HEK293 (cell line): ENCODE measurements around the gene CD2BP2.

Experiments
- BCL11A ChIP-seq: fragments of 450-650 bp; formaldehyde crosslinking; IDR thresholded peaks from 2 replicates; pipeline ENCODE4 v1.5.1; 2016; ENCODE audit warnings: low read depth, missing biosample characterization, missing genetic modification characterization
- CTCF ChIP-seq: fragments of 450-650 bp; formaldehyde crosslinking; IDR thresholded peaks from 2 replicates; pipeline ENCODE4 v1.5.1; 2016; ENCODE audit warnings: missing biosample characterization, missing genetic modification characterization
- KLF10 ChIP-seq: fragments of 450-650 bp; IDR thresholded peaks from 2 replicates; pipeline ENCODE4 v1.5.1; 2018; ENCODE audit warnings: missing biosample characterization, mild to moderate bottlenecking, missing genetic modification characterization
- MZF1 ChIP-seq: fragments of 450-650 bp; formaldehyde crosslinking; IDR thresholded peaks from 2 replicates; pipeline ENCODE4 v1.5.1; 2017; ENCODE audit warnings: missing biosample characterization, missing genetic modification characterization, borderline replicate concordance
- SETDB1 ChIP-seq: IDR thresholded peaks from one replicate; pipeline ENCODE4 v1.6.1; 2017; ENCODE audit warnings: mild to moderate bottlenecking, low read length, moderate library complexity, mixed read lengths; ENCODE audit not compliant: insufficient read length
- ZNF202 ChIP-seq: fragments of 450-650 bp; formaldehyde crosslinking; IDR thresholded peaks from 2 replicates; pipeline ENCODE4 v1.5.1; 2016; ENCODE audit warnings: missing biosample characterization, missing genetic modification characterization, borderline replicate concordance
- ZNF513 ChIP-seq: fragments of 450-650 bp; IDR thresholded peaks from 2 replicates; pipeline ENCODE4 v1.5.1; 2018; ENCODE audit warnings: missing biosample characterization, missing genetic modification characterization

- TF ChIP-seq ZNF202 (tag by site-specific recombination) (no peak), KLF10 (tag by site-specific recombination) (no peak), BCL11A (no peak), CTCF (no peak), SETDB1 (no peak), ZNF513 (tag by site-specific recombination) (no peak), MZF1 (tag by site-specific recombination) (no peak)
These were observed 39.6 kb upstream of the CD2BP2 start for GRCh38 chr16:30394592-30395154.
